ENCODE measurements around the gene NHP2.

Gene NHP2

DNA sequence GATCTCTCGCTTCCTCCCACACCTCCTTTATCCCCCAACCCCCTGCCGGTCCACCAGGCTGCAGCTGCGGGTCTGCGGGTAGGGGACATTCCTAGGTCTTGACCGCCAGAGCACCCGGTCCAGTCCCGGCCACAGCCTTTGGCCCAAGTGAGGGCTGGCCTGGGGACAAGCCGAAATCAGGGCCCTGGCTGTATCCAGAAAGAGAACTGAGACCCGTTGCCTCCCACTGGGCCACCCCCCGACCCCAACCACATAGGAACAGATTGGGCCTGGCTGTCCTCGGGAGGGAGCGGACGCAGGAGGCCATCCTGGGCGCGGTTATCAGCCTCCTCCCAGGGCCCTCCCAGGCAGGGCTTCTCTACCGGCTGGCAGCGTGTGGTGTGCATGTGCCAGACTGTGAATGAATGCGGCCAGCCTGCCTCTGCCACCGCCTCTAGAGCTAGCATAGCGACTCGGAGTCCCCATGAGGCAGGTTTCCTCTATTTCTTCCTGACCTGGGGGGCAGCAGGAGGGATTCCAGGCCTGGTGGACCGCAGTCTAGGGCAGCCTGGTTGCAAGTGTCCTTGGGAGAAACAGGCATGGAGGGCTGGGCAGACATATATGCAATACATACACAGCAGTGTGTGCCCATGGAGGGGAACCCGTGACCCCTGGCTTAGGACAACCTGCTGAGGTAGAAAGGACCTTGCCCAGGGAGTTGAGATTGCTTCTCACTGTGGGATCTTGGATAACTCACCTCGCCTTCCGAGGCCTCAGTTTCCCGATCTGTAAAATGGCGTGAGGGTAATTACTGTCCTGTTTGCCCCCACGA, 39.2 kb downstream of the NHP2 start:
- DNase-seq (ENCODE audit: low spot score), result no peak

DNA sequence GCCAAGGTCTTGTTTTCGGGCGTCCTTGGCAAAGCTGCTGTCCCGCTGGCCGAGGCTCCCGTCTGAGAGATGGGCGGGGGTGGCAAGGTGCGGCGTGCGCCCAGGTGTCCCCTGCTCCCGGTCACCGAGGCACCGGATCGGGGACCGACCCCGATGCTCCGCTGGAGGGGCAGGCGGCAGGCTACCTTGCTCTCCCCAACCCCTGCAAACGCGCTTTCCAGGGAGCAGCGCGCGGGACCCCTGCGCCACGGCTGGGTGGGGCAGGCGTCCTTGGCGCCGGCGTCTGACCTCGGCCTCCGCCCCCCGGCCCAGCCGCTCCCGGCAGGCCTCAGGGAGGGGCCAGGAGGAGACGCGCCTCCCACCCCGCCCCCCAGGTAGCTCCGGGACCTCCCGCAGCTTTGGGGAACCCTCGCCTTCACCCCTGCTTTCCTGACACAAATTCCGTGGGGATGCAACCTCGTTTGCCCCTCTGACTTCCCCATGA, 39.8 kb downstream of the NHP2 start:
- no peak for DNase-seq (ENCODE audit: low spot score)

DNA sequence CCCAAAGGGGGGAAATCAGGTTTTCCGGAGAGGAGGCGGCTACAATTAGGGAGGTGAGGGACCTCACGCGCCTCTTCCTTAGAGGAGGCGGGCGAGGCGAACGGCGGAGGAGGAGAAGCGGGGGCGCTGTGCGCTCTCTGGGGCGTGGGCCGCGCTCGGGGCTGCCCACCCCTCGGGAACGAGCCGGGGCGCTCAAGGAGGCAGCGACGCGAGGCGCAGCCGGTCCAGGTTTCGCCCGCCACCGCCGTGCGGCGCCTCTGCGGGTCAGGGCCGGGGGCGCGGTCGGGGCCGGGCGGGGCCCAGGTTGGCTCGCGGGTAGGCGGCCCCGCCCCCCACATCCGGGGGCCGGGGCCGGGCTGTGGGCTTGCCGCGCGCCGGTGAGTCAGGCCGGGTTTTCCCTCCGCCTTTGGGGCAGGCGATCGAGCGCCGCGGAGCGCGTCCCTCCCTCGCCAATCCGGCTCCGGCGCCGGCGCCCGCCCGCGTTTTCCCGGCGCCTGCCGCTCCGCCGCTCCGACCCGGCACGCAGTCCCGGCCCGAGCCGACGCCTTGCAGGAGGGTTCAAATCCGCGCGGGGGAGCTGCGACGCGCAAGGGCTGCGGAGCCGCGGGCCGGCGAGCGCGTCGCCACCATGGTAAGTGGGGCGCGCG, 40.4 kb downstream of the NHP2 start, which contains the start of gene N4BP3:
Gene N4BP3, plus strand, starts transcription at position 392 of the 647 bp plus-strand sequence. CDS start 6,052 bp downstream, outside the sequence.
- no peak for DNase-seq (ENCODE audit: low spot score)

DNA sequence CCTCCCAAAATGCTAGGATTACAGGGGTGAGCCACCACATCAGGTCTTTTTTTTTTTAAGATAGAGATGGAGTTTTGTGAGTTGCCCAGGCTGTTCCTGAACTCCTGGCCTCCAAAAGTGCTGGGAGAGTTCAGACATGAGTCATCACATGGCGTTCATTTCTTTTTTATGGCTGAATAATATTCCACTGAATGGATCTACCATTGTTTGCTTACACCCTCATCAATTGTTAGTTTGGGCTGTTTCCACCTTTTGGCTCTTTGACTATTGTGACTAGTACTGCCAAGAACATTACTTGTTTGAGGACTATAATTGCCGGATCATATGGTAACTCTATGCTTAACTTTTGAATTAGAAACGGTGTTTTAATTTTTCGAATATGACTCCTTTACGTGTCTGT, 41.1 kb downstream of the NHP2 start:
- DNase-seq (ENCODE audit: low spot score), result no peak

DNA sequence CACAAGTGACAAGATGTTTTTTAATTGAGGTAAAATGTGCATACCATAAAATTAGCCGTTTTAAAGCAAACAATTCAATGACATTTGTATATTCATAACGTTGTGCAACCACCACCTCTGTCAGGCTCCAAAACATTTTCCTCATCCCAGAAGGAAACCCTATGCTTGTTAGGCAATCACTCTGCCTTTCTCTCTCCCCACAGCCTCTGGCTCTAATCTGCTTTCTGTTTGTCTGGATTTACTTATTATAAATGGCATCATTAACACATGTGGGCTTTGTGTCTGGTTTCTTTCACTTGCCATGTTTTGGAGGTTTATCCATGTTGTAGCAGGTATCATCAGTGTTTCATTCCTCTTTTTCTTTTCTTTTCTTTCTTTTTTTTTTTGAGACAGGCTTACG, 41.8 kb downstream of the NHP2 start:
- DNase-seq (ENCODE audit: low spot score), result no peak

DNA sequence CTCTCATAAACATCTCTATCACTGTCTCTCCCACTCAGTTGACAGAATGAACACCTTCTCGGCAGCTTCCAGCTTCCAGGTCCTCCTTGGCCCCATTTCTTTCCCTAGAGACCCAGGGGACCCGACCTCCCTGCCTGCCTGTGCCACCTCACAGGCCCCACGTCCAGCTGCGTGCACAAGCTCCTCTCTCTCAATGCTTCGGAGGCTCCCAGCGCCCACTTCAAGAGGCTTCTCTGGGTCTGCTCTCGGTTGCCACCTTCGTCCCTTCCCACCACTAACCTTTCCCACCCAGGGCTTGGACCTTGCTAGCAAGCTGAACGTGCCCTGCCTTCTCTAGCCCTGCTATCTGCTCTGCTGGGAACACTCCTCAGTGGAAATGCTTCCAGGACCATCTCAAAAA, 43.2 kb downstream of the NHP2 start:
- DNase-seq (ENCODE audit: low spot score), result no peak

DNA sequence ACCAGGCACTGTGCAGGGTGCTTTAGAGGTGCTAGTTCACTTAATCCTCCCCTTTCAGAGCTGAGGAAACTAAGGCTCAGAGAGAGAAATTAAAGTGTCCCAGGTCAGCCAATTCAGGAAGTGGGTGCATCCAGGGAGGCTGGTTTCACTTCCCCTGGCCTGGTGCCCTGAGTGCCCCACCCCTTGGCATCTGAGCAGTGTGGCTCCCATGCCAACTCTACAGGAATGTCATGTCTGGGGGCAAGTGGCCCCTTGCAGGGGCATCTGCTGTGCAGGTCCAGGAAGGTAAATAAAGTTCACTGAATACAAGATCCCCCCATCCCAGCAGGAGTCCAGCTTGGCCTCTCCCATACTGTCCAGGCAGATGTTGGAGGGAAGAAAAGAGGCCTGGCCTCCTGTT, 44.7 kb downstream of the NHP2 start:
- DNase-seq (ENCODE audit: low spot score), result no peak

DNA sequence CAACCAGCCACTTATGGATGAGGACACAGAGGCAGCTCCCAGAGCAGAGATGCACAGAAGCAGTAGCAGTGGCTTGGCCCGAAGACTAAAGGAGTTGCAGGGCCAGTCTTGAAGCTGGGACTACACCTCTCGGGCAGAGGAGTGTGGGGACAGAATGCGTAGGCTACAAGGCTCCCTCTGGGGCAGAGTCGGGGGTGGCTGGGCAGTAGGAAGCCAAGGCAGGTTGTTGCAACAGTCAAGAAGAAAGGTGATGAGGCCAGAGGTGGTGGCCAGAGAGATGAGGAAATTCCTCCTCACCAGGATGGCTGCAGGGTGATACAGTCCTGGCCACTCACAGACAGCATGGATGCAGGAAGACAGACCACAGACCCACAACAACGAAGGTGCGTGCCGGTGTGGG, 45.2 kb downstream of the NHP2 start:
- DNase-seq (ENCODE audit: low spot score), result no peak

DNA sequence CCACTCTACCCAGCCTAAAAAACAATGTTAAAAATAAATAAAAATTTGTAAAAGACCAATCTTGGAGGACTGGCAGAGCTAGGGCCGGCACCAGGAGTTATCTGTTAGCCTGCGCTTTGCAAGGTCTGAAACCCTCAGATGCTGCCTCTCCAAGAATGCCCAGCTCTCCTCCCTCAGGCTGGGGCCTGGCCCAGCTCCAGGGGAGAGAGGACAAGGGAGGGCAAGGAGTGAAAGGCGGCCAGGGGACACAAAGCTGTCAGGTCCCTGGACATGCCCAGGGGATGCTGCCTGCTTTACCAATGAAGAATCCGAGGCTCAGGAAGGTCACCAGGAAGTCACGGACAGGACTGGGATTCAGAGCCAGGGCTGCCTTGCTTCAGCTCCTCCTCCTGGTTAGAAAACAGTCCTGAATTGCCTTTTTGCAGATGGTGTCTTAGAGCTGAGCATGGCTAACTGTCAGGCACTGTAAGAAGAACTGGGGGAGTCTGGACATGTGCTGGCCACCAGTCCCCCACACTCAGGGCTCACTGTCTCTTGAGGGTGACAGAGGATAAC, 45.9 kb downstream of the NHP2 start:
- no peak for DNase-seq (ENCODE audit: low spot score)

DNA sequence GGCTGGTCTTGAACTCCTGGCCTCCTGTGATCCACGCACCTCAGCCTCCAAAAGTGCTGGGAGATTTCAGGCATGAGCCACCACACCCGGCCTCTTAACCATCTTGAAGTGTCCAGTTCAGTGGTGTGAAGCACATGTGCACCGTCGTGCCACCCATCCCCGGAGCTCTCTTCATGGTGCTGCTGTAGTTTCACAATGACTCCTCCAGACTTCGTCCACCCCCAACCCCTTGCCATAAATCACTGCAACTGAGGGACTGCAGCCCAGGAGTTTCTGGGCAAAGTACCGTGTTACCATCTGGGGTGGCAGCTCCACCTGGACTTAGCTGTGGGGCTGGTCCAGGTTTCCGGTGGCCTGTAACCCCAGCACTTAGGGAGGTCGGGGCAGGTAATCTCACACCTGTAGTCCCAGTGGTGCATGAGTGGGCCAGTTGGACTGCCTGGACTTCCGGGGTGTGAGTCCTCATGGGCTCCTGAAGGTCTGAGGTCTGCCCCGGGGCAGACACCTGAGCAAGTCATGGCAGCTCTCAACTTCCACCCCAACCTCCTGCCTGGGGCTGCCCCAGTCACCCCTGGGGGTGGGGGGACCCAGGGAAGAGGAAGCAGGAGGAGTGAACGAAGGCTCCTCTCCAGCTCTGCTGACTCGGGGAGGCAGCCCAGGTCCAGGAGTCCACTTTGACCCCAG, 47.0 kb downstream of the NHP2 start:
- DNase-seq (ENCODE audit: low spot score), result no peak

DNA sequence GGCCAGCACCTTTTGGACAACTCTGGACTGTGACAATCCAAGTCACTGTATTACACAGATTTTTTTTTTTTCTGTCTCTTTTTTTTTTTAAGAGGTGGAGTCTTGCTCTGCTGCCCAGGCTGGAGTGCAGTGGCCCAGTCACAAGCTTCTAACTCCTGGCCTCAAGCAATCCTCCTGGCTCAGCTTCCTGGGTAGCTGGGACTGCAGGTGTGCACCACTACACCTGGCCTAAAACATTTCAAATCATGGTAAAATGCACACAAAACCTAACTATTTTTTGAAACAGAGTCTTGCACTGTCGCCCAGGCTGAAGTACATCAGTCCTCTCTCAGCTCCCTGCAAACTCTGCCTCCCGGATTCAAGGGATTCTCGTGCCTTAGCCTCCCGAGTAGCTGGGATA, 47.6 kb downstream of the NHP2 start:
- DNase-seq (ENCODE audit: low spot score), result no peak

DNA sequence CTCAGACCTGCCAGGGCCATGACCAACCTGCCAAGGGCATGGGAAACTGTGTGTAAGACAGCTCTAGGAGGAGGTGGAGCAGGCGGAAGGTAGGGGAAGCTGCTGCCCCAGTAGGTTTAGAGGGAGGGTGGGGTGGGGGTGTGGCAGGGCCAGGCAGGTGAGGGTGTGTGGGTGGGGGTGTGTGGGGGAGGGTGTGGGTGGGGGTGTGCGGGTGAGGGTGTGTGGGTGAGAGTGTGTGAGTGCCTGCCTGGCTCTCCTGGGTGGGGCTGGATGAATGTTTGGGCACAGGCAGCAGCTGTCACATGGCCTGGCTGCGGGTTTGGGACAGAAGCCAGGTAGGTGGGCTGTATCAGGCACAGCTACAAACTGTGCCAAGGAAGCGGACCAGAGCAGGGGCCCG, 49.2 kb downstream of the NHP2 start:
- no peak for DNase-seq (ENCODE audit: low spot score)

DNA sequence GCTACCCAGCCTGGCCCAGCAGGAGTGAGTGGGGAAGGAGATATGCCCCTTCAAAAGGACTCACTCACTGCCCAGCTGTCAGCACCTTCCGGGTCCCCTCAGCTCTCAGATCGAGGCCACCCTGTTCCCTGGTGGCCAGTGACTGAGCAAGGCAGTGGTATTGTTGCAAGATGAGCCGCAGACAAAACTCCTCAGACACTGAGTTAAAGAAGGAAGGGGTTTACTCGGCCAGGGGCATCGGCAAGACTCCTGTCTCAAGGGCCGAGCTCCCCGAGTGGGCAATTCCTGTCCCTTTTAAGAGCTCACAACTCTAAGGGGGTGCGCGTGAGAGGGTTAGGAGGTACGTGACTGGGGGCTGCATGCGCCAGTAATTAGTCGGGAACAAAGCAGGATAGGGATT, 50.1 kb downstream of the NHP2 start:
- no peak for DNase-seq (ENCODE audit: low spot score)
